ACHN (cell line): ENCODE measurements around the gene COA5.
"Not testable (repeated sequence)": the region's sequence is repeated elsewhere in the genome, so short reads cannot be mapped to it uniquely, and the experiment has no call there.

ENCODE experiments used
- DNase-seq: peaks from one replicate; pipeline ENCODE4 v3.0.0-alpha.2; 2015
- in situ Hi-C: cut with HindIII; loops from 2 replicates; pipeline ENCODE4 v1.10.0; 2017; ENCODE audit warnings: low sequenced_read_pairs, low pct_ligation_motif_present, low pct_unique_long_range_greater_than_20kb

COA5 gene

GRCh38 chr2:98608962-98609604 is 771 bp upstream of the COA5 start:
- in situ Hi-C loops: no loop called here
- DNase-seq: peak; percentile 55

GRCh38 chr2:98607741-98608115 is 584 bp downstream of the COA5 start:
- DNase-seq: peak; percentile 30

GRCh38 chr2:98607104-98607503 is 1.2 kb downstream of the COA5 start:
- in situ Hi-C loops: no loop called here
- no peak for DNase-seq

More at GRCh38 chr2:98607741-98608115, 584 bp downstream of the COA5 start:
- in situ Hi-C loops: no loop called here

- in situ Hi-C loops: no loop called here
- no peak for DNase-seq
These were observed 1.9 kb downstream of the COA5 start for GRCh38 chr2:98606431-98606830.

- no peak for DNase-seq
- in situ Hi-C loops: no loop called here
These were observed 3.2 kb downstream of the COA5 start for GRCh38 chr2:98605076-98605475.

- no peak for DNase-seq
- in situ Hi-C loops: no loop called here
These were observed 3.8 kb downstream of the COA5 start for GRCh38 chr2:98604547-98604946.

- in situ Hi-C loops: no loop called here
- DNase-seq: peak; percentile 64
These were observed 6.7 kb downstream of the COA5 start for GRCh38 chr2:98601532-98602132.

GRCh38 chr2:98598781-98599428 is 9.4 kb downstream of the COA5 start:
- DNase-seq: no peak
- in situ Hi-C loops: no loop called here

- in situ Hi-C loops: not testable (repeated sequence)
These were observed 13.6 kb downstream of the COA5 start for GRCh38 chr2:98594665-98595064.

GRCh38 chr2:98592565-98592964 is 15.7 kb downstream of the COA5 start:
- in situ Hi-C loops: no loop called here

More at GRCh38 chr2:98594665-98595064, 13.6 kb downstream of the COA5 start:
- not testable (repeated sequence) for DNase-seq

GRCh38 chr2:98589489-98589888 is 18.8 kb downstream of the COA5 start:
- in situ Hi-C loops: no loop called here
- DNase-seq: no peak

More at GRCh38 chr2:98592565-98592964, 15.7 kb downstream of the COA5 start:
- DNase-seq: no peak

- in situ Hi-C loops: no loop called here
- no peak for DNase-seq
These were observed 19.4 kb downstream of the COA5 start for GRCh38 chr2:98588880-98589431.

- in situ Hi-C loops: no loop called here
These were observed 21.7 kb downstream of the COA5 start for GRCh38 chr2:98586551-98587140.

GRCh38 chr2:98585386-98585785 is 22.9 kb downstream of the COA5 start:
- in situ Hi-C loops: no loop called here
- DNase-seq: no peak

More at GRCh38 chr2:98586551-98587140, 21.7 kb downstream of the COA5 start:
- no peak for DNase-seq

- DNase-seq: no peak
- in situ Hi-C loops: no loop called here
These were observed 24.3 kb downstream of the COA5 start for GRCh38 chr2:98583816-98584618.

- no peak for DNase-seq
- in situ Hi-C loops: no loop called here
These were observed 25.0 kb downstream of the COA5 start for GRCh38 chr2:98583276-98583675.

- no peak for DNase-seq
- in situ Hi-C loops: no loop called here
These were observed 25.8 kb downstream of the COA5 start for GRCh38 chr2:98582523-98582922.

- in situ Hi-C loops: no loop called here
- no peak for DNase-seq
These were observed 27.5 kb downstream of the COA5 start for GRCh38 chr2:98580656-98581284.
